HG03342 (cell line): ENCODE measurements around the gene SDCCAG8.

Source experiments
- ATAC-seq: cut with Tn5 transposase; IDR thresholded peaks from one replicate; pipeline ENCODE4 v1.9.1; 2021; ENCODE audit warnings: mild to moderate bottlenecking, moderate library complexity; ENCODE audit not compliant: unreplicated experiment

Gene SDCCAG8

DNA sequence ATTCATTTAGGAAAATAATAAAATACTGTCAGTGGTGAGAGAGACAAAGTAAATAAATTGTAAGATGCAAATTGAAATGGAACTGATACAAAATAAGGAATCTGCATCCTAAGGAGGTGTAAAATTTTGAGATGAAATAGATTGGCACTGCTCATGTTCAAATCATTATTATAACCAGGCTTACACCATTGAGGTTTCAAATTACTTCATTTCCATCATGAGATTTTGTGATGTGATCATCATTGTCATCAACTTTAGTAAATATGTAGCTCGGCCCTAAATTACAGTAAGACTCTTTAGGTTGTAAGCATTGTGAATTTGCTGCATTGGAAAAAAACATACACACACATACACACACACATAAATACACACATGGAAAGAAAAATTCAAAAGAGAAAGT, 123.4 kb downstream of the SDCCAG8 start:
- no peak for ATAC-seq

DNA sequence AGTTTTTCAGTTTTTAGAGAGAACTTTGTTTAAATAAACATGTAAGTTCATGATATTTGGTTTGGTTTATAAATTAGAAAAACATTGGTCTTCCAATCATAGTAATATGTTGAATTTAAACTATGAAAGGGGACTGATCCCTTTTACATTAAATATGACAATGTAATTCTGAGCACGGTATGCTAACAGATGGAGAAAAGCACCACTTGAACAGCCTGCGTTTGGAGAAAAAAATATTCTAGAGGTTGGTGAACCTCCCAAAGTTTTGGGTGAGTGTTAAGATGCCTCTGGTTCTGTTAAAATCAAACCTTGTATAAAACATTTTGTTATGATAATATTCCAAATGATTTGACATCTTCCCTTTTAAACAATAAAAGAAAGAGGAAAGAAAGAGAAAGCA, 123.9 kb downstream of the SDCCAG8 start:
- no peak for ATAC-seq

DNA sequence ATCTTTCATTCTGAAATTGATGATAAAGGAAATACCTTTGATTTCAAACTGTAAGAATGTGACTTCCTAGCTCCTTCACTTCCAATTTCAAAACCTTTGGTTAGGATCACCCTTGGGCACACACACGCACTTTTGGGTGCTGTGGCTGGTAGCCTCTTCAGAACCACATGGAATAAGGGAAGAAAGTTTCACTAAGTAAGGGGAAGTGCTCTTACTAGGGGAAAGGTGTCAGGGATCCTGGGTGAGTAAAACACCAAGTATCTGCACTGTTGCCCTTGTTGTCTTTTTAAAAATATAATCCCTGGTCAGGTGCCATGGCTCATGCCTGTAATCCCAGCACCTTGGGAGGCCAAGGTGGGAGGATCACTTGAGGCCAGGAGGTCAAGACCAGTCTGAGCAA, 132.4 kb downstream of the SDCCAG8 start:
- no peak for ATAC-seq

DNA sequence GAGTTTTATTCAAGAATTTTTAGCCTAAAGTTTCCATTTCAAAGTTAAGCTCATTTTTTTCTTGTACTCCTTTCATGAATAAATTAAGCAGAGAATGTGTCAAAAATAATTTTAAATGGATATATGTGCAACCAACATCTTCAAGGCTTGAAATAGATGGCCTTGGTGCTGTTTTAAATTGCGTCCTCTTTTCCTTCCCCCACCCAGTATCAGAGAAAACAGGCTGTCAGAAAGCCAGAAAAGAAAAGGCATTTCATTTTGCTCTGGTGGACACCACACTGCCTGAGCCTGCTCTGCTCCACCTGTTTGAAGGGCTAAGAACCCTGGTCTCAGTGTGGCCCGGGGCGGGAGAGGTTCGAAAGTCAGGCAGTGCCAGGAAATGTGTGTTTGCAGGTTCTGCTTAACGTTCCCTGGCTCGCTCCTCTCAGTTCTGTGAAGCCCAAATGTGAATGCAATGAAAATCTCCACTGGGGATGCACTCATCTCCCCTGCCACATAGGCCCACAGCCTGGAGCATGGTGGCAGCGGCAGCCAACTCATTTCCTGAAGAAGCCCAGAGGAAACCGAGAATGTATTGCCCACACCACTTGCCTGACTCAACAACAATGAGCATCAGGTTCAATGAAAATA, 134.4 kb downstream of the SDCCAG8 start:
- no peak for ATAC-seq

DNA sequence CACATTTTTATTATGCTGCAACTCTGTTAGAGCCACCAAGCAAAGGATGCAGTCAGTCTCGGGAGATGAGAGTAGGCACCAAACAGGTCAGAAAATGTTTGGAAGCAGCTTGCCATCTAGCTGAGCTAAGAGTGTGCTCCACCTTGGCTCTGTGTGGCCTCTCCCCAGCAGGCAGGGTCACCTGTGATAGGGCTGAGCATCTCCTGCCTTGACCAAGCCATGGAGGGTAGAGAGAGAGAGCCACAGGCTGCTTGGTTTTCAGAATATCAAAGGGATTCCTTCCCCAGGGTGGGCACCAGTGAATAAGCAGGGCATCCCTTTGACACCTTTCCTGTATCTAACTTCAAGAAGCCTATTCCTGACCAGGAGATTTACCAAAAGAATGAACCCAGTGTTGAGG, 135.5 kb downstream of the SDCCAG8 start:
- no peak for ATAC-seq

DNA sequence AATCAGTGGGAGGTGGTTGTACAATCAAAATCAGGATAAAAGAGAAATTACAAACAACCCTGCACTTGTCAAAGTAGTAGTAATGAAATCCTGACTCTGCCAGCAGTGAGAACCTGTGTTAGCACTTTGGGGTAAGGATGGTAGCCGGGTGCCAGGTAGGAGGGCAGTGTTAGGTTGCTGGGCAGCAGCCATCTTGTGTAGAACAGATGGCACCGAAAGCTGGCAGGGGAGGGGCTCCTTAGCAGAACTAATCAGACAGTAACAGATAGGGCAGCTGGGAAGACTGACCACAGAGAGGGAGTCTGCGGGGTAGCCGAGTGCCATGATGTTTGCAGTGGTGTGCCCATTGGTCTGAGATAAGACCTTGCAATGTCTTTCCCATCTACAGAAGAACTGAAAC, 137.3 kb downstream of the SDCCAG8 start:
- no peak for ATAC-seq

DNA sequence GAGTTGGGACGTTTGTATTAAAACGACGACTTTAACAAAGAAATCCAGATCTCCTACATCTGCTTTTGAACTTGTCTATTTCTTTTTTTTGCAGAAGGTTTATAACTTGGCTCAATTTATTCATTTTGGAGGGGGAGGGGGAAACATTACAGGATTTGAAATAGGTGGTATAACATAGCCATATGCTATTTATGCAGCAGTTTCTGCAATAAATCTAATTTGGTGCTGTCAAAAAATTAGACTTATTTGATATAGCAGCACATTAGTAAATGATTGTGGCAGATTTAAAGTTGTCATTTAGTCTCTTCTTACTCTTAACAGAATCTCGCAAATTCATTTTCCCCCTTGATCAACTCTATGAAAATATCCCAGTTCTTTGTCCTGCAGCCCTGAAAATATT, 138.2 kb downstream of the SDCCAG8 start:
- no peak for ATAC-seq

DNA sequence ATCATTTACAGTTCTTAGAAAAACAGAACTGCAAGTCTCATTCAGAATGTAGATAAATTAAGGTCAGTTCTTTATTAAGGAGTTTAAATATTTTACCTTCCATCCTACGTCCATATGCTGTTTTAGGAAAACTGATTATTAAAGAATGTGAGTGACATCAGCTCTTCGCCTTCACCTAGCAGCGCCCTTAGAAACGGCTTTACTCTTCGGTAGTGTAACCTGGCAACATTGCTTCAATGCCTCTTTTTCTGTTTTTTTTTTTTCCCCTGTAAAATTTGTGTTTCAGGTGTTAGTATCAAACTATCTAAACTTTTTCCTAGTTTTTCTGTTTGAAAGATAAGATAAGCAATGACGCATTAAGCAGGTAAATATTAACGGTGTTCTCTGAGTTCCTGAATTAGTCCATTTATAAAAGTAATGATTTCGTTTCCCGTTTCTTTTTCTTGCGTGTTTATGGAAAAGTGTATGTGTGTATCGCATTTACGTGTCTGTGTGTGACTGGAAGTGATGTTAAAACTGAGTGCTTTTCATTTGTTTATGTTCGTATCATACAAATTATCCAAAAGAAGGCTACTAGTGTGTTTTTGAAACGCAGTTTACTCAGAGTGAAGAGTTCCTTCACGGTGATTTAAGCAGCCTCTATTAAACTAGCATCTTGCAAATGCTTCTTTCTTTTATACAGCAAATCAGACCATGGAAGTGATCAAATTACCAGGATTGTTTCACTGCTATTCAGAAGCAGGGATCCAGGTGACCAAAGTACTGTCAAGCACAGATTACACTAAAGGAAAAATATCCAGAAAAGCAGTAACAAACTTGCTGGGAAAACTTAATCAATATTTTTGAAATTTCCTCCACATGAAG, 139.0 kb downstream of the SDCCAG8 start:
- ATAC-seq, result no peak

DNA sequence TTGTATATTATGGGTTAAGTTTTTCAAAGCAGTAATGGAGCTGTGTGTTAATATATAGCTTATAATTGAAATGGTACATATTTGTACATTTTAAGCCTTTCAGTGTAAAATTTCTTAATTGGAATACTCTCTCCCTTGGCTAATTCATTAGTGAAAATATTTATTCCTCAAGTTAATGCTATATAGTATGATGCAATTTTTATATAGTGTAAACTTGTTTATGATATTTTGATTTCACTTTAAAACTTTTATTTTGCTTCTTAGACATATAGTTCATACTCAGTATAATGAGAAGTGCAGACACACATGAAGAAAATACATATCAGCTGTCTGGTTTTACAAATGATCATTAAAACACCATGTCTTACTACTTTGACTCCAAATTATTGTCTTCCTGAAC, 140.6 kb downstream of the SDCCAG8 start:
- ATAC-seq, result no peak

DNA sequence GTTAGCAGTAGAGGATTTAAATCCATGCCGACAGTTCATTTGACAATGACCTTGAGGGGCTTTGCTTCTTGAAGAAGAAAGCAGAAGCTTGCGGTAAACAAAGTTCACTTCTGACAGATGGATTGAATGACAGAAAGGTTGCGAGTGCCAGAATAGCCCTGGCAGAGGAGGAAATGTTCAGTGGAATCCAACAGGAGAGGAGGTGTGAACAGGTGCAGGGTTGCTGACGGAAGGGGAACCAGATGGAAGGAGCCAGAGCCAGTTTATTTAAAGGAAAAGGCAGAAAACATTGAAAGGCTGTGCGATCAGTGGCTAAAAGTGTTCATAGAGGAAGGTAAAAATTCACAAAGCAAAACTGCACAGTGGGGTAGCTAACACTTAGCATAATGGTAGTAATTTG, 141.0 kb downstream of the SDCCAG8 start:
- ATAC-seq, result no peak

DNA sequence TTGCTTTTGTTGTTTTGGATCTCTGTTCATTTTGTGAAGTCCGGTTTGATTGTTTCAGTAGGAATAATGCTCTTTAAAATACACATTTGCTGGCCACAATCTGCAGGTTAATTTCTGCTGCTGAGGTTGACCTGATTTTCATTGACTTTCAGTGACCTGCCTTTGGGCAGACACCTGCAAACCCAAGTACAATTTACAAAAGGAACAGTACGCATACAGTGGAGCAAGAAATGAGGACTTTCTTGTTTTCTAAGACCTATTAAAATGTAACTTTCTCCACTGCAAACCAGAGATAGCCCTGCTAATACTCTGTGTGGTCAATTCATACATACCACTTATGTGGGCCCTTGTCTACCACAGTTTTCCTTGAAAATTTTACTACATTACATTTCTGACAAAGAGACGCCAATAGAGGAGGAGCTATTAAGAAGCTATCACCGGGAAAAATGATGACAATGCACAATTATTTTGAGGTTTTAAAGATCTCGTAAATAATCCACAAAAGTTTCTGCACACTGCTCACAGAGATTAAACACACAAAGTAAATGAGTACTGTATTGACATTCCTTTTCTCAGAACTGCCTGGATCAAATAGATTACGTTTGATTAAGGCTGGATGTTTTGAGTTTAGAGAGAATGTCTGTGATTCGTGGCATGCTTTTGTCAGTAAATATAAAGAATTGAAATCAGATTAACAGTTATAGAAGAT, 141.9 kb downstream of the SDCCAG8 start:
- ATAC-seq, result no peak

DNA sequence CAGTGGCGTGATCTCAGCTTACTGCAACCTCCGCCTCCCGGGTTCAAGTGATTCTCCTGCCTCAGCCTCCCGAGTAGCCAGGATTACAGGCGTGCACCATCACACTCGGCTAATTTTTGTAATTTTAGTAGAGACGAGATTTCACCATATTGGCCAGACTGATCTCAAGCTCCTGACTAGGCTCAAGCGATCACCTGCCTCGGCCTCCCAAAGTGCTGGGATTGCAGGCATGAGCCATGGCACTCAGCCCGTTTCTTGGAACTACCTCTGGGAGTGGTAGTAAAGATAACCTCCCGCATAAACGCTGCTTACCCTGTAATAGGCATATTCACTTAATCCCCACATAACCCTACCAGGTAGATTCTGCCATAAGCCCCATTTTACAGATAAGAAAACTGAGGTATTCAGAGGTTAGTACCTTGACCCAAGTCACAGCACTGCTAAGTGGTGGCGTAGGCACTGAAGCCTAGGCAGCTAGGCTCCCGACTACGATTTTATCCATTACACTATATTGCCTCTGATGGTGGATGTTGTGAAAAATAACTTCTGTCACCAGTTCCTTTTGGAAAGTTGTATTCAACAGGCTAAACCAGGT, 143.8 kb downstream of the SDCCAG8 start:
- ATAC-seq, result no peak

DNA sequence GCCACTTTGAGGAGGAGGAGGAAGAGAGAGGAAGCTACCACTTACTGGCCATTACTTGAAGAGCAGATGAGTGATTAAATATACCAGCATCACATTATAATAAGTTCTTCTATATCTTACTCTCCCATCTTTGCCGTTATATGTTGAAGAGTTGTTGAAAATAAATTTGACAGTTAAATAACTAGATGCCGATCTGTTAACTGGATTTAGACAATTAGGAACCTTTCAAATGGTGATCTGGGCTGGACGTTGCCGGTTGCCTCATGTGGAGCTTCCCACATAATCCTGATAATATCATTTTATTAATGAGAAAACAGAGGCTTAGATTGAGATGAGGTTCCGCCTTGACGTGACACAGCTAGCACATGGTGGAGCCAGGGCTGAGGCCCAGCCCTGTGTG, 147.0 kb downstream of the SDCCAG8 start:
- ATAC-seq, result no peak

DNA sequence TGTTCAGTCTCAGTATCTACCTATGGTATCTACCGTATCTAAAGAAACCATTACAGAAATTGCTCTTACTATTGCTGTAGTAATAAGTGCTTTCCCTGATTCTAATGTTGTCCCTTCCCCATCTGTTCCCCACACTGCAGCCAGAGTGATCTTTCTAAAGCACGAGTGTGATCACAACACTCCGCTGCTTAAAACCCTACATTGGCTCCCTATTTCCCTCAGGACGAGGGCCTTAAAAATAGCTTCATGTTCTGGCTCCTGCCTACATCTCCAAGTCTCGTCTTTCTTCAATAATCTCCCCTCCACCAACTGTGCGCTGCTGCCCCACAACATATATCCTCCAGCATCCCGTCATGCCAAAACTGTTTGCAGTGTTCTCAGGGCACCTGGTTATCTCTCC, 150.6 kb downstream of the SDCCAG8 start:
- no peak for ATAC-seq

DNA sequence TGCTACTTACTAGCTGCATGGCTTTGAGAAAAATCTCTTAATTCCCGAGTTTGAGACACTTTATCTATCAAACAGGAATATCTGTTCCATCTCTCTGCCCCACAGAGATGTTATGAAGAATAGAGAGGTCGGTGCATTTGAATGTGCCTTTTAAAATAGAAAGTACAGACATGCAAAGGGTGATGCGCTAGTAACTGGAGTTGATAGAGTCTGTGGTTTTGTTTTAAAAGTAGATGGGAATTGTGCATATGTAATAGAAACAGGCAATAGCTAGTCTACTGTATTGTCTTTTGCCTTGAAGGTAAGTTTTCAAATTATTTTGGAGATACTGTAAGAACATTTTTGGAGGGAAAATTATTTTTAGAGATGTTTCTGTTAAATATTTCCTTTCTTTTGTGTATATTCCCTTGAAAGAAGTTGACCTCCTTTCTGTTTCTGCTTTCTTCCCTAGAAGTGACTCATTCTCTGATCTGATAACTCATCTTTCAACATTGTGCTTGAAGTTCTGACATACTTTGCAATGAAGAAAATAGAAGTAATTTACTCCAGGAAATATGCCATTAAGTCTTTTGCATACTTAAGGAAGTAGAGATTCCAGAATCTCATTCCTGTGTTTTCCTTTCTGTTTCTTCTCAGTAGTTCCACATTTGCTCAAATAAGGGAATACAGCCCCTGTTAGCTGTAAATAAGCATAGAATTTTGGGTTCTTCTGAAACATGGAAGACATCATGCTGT, 151.6 kb downstream of the SDCCAG8 start:
- no peak for ATAC-seq

DNA sequence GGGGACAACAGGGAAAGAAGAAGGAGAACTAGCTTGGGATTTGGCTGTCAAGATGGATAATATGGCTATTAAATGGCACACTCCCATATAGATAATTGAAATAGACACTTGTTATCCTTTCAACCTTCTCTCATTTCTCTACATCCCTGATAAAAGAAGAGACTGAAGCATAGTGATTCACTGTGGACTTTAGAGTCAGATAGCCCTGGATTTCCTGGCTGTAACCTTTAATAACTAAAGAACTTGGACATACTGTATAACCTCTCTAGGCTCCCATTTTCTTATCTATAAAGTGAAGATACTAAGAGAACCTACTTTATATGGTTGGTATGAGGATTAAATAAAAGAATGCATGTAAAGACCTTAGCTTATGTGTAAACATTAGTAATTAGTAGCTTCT, 152.6 kb downstream of the SDCCAG8 start:
- ATAC-seq, result no peak

DNA sequence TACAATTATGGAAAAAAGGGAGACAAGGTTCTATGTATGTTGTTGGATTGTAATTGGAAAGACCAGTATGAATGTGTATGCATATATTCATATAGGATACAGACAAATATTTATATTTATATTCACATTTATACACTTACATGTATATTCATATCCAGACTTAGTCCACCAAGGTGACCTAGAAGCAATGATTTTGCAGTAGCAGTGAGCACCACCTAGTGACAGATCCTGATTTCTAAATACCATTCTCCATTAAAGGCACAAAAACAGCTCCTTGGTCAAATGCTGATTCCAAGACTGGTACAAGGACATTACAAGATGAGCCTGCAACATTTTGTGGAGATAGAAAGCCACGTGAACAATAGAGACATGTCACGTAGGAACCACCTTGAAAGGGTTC, 153.4 kb downstream of the SDCCAG8 start:
- no peak for ATAC-seq

DNA sequence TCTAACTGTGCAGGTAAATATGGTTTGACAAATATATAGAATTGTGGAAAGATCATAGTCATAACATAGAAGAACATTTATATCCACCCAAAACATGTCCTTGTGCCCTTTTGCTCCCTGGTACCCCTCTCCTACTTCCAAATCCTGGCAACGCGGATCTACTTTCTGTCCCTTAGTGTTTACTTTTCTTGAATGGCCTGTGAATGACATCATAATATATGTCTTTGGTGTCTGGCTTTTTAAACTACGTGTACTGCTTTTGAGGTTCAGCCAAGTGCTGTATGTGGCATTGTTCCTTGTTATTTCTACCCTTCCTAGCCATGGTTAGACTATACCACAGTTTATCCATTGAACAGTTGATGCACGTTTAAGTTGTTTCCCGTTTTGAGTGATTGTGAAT, 155.6 kb downstream of the SDCCAG8 start:
- no peak for ATAC-seq

DNA sequence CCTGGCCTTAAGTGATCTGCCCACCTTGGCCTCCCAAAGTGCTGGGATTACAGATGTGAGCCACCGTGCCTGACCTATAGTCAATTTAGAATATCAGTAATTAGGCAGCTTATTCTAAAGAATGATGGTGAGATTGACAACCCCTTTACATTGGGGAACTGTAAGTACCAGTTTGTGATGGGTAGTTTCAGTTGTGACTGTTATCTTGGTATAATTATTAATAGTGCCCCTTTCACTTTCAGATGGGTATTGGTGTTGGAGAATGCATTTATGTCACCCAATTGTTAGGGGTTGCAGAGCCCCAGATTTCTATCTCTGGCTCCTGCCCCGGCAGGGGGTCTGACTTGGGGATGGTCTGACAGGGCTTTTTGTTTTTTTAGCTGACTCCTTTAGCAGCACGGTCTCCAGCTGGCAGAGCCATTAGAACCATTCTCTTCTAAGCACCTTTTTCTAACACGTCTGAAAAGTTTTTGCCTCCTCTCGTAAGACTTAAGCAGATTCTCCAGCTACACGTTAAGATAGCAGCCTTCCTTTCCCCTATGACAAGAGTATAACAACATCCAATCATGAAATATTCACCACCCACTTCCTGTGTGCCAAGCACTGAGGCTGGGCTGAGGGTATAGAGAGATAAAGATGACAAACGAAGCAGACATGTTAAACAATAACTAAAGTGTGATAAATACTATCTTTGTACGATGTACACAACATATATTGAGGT, 157.8 kb downstream of the SDCCAG8 start:
- peak; percentile 72 for ATAC-seq

DNA sequence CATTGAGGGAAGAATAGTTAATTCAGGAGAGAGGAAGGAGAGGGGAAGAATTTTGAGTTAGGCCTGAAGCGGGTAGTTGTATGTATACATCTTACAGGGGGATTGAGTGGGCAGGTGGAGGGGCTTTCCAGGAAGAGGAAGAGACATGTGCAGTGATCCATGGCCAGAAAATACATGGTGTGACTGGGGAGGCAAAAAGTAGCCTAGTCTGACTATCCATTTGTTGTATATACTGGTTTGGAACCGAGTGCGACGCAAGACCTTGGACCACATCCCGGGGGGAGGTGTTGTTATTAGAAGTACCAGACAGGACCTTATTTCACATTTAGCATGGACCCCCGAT, 158.3 kb downstream of the SDCCAG8 start:
- no peak for ATAC-seq
